Keratinocyte (primary cell): Measurements from ENCODE around the gene ADAMTS10. TPM values are rescaled to one million over a fixed set of nuclear protein-coding genes. Genes with fewer than 3 reads are reported as not detected.

Experiments used
- DNase-seq: peaks from one replicate; pipeline ENCODE4 v3.0.0-alpha.2; 2011; ENCODE audit warnings: low read depth, missing footprints, low spot score
- FAIRE-seq: peaks from 2 replicates; lab custom pipeline; 2011; peaks lifted over from hg19 to GRCh38; lab: Jason Lieb, UNC
- H2AFZ ChIP-seq: 2 replicates; pipeline ENCODE4 v1.6.0; 2012; ENCODE audit warnings: low read length, control low read depth, inconsistent platforms; ENCODE audit not compliant: control insufficient read depth
- H3K27ac ChIP-seq: 2 replicates; pipeline ENCODE4 v1.5.1; 2011; ENCODE audit warnings: low read length; ENCODE audit not compliant: control insufficient read depth, insufficient read depth
- H3K27me3 ChIP-seq: 3 replicates; pipeline ENCODE4 v1.6.0; 2011; ENCODE audit warnings: low read length; ENCODE audit not compliant: control insufficient read depth, insufficient read depth; ENCODE audit errors: extremely low read depth
- H3K36me3 ChIP-seq, 2 experiments: 2 replicates in 1 of 2; 3 replicates in 1 of 2; pipeline ENCODE4 v1.5.1; 2011; ENCODE audit warnings: low read length in 2 of 2, mild to moderate bottlenecking in 1 of 2; ENCODE audit not compliant: control insufficient read depth in 2 of 2, insufficient read depth in 2 of 2; ENCODE audit errors: extremely low read depth in 1 of 2
- H3K4me1 ChIP-seq: 3 replicates; pipeline ENCODE4 v1.5.1; 2011; ENCODE audit warnings: low read length; ENCODE audit not compliant: control insufficient read depth, insufficient read depth; ENCODE audit errors: extremely low read depth
- H3K4me2 ChIP-seq: 3 replicates; pipeline ENCODE4 v1.6.0; 2011; ENCODE audit warnings: low read depth, low read length; ENCODE audit not compliant: control insufficient read depth, insufficient read depth; ENCODE audit errors: extremely low read depth
- H3K4me3 ChIP-seq, 3 experiments: fragments of 200-600 bp in 1 of 3; sonication (generic) in 1 of 3; 2 replicates in 2 of 3; 3 replicates in 1 of 3; pipeline ENCODE4 v1.5.1; 2011 to 2016; ENCODE audit warnings: low read length in 3 of 3, mild to moderate bottlenecking in 3 of 3, control low read depth in 2 of 3, inconsistent platforms in 1 of 3, low read depth in 1 of 3, mixed read lengths in 1 of 3, mixed run types in 1 of 3, moderate library complexity in 1 of 3; ENCODE audit not compliant: control insufficient read depth in 2 of 3, insufficient read depth in 2 of 3; ENCODE audit errors: extremely low read depth in 1 of 3
- H3K79me2 ChIP-seq: 2 replicates; pipeline ENCODE4 v1.6.0; 2012; ENCODE audit warnings: low read length; ENCODE audit not compliant: control insufficient read depth, insufficient read depth
- H3K9ac ChIP-seq: 3 replicates; pipeline ENCODE4 v1.6.0; 2011; ENCODE audit warnings: low read length; ENCODE audit not compliant: control insufficient read depth, insufficient read depth; ENCODE audit errors: extremely low read depth
- H3K9me1 ChIP-seq: 3 replicates; pipeline ENCODE4 v1.6.0; 2011; ENCODE audit warnings: low read length; ENCODE audit not compliant: control insufficient read depth, insufficient read depth; ENCODE audit errors: extremely low read depth
- H3K9me3 ChIP-seq: 2 replicates; pipeline ENCODE4 v1.5.1; 2012; ENCODE audit warnings: low read depth, low read length; ENCODE audit not compliant: control insufficient read depth
- H4K20me1 ChIP-seq: 3 replicates; pipeline ENCODE4 v1.6.0; 2011; ENCODE audit warnings: low read length; ENCODE audit not compliant: control insufficient read depth, insufficient read depth; ENCODE audit errors: extremely low read depth
- CTCF ChIP-seq, 3 experiments: IDR thresholded peaks in 1 of 3; conservative IDR thresholded peaks in 1 of 3; optimal IDR thresholded peaks in 1 of 3; 2 replicates in 2 of 3; 3 replicates in 1 of 3; pipeline versions ENCODE3 to v1.5.1; 2011; ENCODE audit warnings: low read length in 3 of 3, mild to moderate bottlenecking in 3 of 3, moderate library complexity in 2 of 3, control low read depth in 1 of 3, inconsistent platforms in 1 of 3; ENCODE audit not compliant: insufficient read depth in 2 of 3; ENCODE audit errors: extremely low read depth in 1 of 3
- EZH2 ChIP-seq: IDR thresholded peaks from one replicate; pipeline ENCODE4 v1.6.1; 2012; ENCODE audit warnings: inconsistent platforms, mild to moderate bottlenecking, low read length, moderate library complexity
- dilution Hi-C: fragments of 300-500 bp; cut with MboI; formaldehyde crosslinking; loops from one replicate; pipeline ENCODE4 v1.7.0; 2020; ENCODE audit warnings: low sequenced_read_pairs; ENCODE audit not compliant: extremely low pct_ligation_motif_present
- polyA plus RNA-seq, 5 experiments: library from polyadenylated mRNA; depleted of rRNA in 3 of 5; stranded (reverse) in 3 of 5; stranded (forward) in 1 of 5; unstranded in 1 of 5; fragments of >200 nt; gene quantifications; 1 replicate in 1 of 5; 2 replicates in 3 of 5; 3 replicates in 1 of 5; pipeline versions ENCODE4 v1.2.1 to v1.2.3, GENCODE V29; 2011 to 2012; ENCODE audit warnings: missing spikeins in 2 of 5, low read depth in 1 of 5, low replicate concordance in 1 of 5

The ADAMTS10 gene
- polyA plus RNA-seq, 1 donor (not counting 4 experiments of a cell fraction or from before 2014, with no cell fraction given): not detected

- H3K36me3 ChIP-seq: no peaks in the 10 kb centered on the region
- no peaks in the 10 kb centered on the region for H3K4me1 ChIP-seq
- H3K27me3 ChIP-seq: no peaks in the 10 kb centered on the region
- no peak for DNase-seq
- dilution Hi-C loops: no loop called here
- no peak for FAIRE-seq
- H3K4me3 ChIP-seq: no peak overlapping the region
- H3K9me3 ChIP-seq: no peaks in the 10 kb centered on the region
- TF ChIP-seq EZH2 (no peak), CTCF (optimal IDR thresholded peaks at IDR 0.05 in 1 of 3, IDR thresholded peaks at IDR 0.05 in 1 of 3, conservative IDR thresholded peaks at IDR 0.05 in 1 of 3; ENCODE audit: extremely low read depth in 1 of 3, insufficient read depth in 2 of 3, low read length in 3 of 3) (no peak)
- H3K79me2 ChIP-seq: no peaks in the 10 kb centered on the region
- H3K9ac ChIP-seq: no peak overlapping the region
- no peak overlapping the region for H3K27ac ChIP-seq
- H4K20me1 ChIP-seq: no peaks in the 10 kb centered on the region
- H3K4me2 ChIP-seq: no peak overlapping the region
- no peak overlapping the region for H2AFZ ChIP-seq
- H3K9me1 ChIP-seq: no peaks in the 10 kb centered on the region
Measured at GRCh38 chr19:8631425-8631819, 20.9 kb upstream of the ADAMTS10 start.

- DNase-seq (no peak), FAIRE-seq (no peak)
- Histone ChIP-seq H3K4me3 (no peak overlapping the region), H3K27ac (no peak overlapping the region), H3K4me1 (no peaks in the 10 kb centered on the region), H3K36me3 (no peaks in the 10 kb centered on the region), H4K20me1 (no peaks in the 10 kb centered on the region), H3K9me1 (no peaks in the 10 kb centered on the region), H2AFZ (no peak overlapping the region), H3K27me3 (no peaks in the 10 kb centered on the region), H3K79me2 (no peaks in the 10 kb centered on the region), H3K9ac (no peak overlapping the region), H3K4me2 (no peak overlapping the region), H3K9me3 (no peaks in the 10 kb centered on the region)
- dilution Hi-C loops: no loop called here
- TF ChIP-seq CTCF (optimal IDR thresholded peaks at IDR 0.05 in 1 of 3, IDR thresholded peaks at IDR 0.05 in 1 of 3, conservative IDR thresholded peaks at IDR 0.05 in 1 of 3; ENCODE audit: extremely low read depth in 1 of 3, insufficient read depth in 2 of 3, low read length in 3 of 3): no peak
Measured at GRCh38 chr19:8630796-8631424, 20.4 kb upstream of the ADAMTS10 start.
